HL-60/S4 (cell line): ENCODE measurements around the gene SLC26A11.
"Not testable (repeated sequence)": the region's sequence is repeated elsewhere in the genome, so short reads cannot be mapped to it uniquely, and the experiment has no call there.

Experiments used
- in situ Hi-C: fragments of 300-500 bp; cut with MboI; formaldehyde crosslinking; loops from 2 replicates; pipeline ENCODE4 v1.14.3; 2022; ENCODE audit warnings: low sequenced_read_pairs

Gene SLC26A11

GRCh38 chr17:80299350-80300100 is 79.3 kb downstream of the SLC26A11 start:
- in situ Hi-C loops, result not testable (repeated sequence)

GRCh38 chr17:80300756-80301155 is 80.5 kb downstream of the SLC26A11 start:
- in situ Hi-C loops, result not testable (repeated sequence)
